HG02840 (cell line): ENCODE data around the gene TBC1D14.
"Not testable (repeated sequence)": the region's sequence is repeated elsewhere in the genome, so short reads cannot be mapped to it uniquely, and the experiment has no call there.

Source experiments
- ATAC-seq: cut with Tn5 transposase; IDR thresholded peaks from one replicate; pipeline ENCODE4 v1.9.1; 2021; ENCODE audit warnings: mild to moderate bottlenecking, moderate library complexity, moderate number of reproducible peaks; ENCODE audit not compliant: unreplicated experiment, low FRiP score

The TBC1D14 gene

GRCh38 chr4:6907658-6908191 lies 1.9 kb upstream of the TBC1D14 start:
- no peak for ATAC-seq

DNA sequence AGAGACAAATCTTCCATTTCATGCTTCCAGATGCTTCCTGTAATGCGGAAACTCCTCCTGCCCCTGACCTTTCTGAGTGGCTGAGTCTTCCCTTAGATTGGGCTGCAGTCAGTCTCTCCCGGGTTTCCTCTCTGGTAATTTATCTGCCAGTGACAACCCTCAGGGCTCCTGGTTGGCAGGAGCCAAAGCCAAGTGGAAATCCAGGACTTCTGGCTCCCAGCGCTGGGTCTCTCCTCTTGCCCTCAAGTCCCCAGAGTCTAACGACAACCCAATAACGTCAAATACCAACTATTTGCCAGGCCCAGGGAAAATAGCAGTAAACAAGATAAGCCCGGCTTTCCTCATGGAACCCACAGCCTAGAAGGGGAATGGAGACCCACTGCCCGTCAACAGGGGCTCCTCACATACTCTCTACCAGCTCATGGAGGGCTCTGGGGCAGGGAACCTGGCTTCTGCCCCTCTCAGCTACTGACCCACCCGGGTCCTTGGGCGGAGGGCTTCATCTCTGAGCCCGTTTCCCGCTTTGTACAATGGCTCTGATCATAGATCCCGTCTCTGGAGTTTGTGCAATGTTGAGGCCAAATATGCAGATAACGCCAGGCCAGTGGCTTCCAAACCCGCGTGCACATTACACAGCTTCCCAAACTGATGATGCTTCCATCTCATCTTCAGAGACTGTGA lies 1.1 kb upstream of the TBC1D14 start:
- no peak for ATAC-seq

DNA sequence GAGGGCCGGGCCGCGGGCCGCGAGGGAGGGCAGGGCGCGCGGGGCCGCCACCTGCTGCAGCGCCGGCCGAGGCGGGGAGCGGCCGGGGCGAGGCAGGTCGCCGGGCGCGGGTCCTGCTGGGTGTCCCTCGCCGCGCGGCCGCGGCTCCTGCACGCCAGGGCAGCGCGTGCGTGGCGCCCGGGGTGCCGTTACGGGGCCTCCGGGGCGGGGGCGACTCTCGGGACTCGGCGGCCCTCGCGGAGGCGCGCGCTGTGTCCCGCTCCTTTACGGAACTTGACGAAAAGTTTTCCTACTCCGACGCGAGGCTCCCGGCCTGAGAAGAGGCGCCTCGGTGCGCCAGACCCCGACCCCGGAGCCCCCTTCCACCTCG lies 329 bp downstream of the TBC1D14 start:
- ATAC-seq: peak; percentile 26

GRCh38 chr4:6910340-6910959 lies 824 bp downstream of the TBC1D14 start:
- no peak for ATAC-seq

DNA sequence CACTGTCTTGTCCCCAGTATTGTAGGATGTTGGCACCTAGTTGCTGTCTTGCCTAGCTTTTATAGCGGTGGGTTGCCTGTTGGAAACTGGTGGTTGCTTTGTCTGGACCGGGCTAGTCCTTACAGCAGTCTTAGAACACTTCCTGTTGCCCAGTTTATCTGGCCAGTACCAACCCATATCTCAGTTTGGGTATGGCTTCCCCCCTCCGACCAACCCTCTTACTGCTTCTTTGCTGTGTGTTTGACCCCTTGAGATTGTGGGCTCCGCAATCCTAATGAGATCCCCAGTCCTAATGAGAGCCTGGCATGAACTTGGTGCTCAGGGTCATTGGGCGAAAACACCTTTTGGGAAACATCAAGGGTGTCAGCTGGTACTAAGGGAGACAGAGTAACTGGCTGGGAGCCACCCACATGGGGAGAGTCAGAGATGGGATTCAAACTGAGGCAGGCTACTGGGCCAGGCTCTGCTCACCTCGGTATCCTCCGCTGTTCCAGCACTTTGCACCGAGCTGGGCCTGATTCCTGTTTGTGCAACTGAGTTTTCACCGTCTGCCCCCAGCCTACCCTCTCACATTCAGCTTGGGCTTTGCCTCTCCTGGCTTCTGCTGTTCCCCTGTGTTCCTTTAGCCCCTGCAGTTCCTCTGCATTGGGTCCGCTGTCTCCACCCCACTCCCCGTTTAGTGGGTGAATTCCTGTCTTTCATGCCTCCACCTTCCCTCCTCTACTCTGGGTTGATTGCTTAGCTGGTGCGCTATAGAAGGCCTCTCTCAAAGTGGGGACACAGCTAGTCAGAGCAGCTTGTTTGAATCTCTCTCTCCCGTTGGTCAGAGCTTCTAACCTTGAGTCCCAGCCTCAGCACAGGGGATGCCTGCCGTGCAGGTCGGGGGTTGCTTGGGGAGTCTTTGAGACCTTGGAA lies 1.6 kb downstream of the TBC1D14 start:
- no peak for ATAC-seq

DNA sequence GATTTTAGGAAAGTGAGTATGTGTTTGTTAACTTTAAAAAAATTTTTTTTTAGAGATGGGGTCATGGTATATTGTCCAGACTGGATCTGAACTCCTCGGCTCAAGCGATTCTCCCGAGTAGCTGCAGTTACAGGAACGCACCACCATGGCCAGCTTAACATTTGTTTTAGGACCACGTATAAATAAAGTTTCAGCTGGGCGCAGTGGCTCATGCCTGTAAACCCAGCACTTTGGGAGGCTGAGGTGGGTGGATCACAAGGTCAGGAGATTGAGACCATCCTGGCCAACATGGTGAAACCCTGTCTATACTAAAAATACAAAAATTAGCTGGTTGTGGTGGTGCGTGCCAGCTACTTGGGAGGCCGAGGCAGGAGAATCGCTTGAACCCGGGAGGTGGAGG lies 2.3 kb downstream of the TBC1D14 start:
- ATAC-seq: not testable (repeated sequence)

DNA sequence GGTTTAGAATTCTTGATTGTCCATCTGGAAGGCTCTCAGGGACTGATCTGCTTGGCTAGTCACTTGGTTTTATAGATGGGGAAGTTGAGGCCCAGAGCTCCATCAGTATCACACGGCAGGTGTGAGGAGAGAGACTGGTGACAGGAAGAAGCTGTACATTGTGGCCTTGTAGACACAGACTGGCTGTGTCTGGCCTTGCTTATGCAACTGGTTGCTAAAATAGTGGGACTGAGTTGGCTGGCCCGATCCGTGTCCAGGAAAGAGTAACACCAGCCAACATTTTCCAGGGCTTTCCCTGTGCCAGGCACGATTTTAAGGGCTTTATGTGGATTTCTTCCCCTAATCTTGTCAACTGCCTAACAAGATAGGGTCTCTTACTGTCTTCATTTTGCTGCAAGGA lies 2.8 kb downstream of the TBC1D14 start:
- no peak for ATAC-seq

DNA sequence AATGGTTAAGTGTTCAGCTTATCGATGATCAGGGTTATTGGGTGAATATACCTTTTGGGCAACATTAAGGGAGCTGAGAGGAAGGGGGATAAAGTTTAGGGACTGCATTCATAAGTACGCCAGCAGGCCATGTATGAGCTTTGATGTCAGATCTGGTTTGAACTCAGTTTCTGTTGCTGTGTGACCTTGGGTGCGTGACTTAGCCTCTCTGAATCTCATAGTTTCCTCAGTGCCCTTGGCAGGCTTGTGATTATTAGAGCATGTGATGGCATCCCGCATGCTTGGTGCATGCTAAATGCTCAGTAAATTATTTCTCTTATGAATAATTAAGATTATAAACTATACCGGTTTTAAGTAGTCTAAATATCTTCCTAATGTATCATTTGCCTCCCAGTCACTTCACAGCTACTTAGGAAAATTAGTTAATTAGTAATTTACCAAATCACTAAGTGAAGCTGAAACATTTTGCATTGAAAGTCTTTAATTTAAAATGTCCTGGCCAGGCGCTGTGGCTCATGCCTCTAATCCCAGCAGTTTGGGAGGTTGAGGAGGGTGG lies 3.8 kb downstream of the TBC1D14 start:
- no peak for ATAC-seq

DNA sequence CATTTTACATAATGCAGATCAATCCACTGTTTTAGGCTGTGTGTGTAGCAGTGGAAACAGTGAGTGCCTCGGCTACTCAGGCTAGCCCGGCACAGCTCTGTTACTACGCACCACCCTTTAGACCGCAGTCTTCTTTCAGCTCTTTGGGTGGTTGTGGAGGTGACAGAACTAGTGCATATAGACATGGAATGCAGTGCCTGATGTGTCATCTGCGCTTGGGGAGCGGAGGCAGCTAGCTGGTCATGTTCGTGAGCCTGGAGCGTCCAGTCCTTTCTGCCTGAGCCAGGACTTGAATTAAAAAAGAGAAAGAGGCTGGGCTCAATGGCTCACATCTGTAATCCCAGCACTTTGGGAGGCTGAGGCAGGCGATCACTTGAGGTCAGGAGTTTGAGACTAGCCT lies 4.8 kb downstream of the TBC1D14 start:
- ATAC-seq: no peak

GRCh38 chr4:6915041-6916005 lies 5.7 kb downstream of the TBC1D14 start:
- no peak for ATAC-seq

GRCh38 chr4:6916069-6916586 lies 6.5 kb downstream of the TBC1D14 start:
- ATAC-seq: no peak

DNA sequence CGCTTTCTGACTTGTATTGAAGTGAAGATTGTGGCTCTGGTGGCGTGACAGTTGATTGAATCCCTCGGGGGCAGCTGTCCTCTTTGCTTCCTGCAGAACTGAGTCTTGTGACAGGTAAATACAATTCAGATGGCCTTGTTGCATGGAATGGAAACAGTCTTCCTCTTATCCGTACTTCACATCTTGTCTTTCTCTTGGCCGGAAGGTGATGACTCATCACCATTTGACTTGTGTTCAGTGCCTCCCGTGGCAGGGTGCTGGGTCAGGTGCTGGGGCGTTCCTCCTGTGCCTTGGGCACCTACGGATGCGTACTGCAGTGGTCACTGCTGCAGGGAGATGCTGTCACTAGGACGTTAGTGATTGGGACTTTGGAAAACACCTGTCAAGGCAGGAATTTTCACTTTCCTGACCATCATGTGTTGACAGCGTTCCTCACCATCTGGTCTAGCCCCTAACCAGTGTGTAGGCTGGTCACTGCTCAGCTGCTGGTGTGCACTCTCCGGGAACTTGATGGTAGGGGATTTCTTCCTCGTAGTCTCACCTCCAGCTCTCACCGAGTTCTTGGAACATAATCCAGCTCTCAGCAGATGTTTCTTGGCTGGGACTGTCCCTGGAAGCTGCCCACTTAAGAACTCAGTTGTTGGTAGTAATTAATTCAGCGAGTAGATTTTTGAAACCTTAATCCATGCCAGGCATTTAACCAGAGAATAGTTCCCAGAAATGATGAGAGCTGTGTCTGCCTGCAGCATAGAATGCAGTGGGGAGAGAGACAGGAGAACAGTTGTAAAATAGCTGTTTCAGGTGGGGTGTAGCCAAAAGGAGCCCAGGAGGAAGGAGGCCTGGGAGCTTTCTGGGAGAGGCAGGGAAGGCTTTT lies 7.2 kb downstream of the TBC1D14 start:
- ATAC-seq: no peak

DNA sequence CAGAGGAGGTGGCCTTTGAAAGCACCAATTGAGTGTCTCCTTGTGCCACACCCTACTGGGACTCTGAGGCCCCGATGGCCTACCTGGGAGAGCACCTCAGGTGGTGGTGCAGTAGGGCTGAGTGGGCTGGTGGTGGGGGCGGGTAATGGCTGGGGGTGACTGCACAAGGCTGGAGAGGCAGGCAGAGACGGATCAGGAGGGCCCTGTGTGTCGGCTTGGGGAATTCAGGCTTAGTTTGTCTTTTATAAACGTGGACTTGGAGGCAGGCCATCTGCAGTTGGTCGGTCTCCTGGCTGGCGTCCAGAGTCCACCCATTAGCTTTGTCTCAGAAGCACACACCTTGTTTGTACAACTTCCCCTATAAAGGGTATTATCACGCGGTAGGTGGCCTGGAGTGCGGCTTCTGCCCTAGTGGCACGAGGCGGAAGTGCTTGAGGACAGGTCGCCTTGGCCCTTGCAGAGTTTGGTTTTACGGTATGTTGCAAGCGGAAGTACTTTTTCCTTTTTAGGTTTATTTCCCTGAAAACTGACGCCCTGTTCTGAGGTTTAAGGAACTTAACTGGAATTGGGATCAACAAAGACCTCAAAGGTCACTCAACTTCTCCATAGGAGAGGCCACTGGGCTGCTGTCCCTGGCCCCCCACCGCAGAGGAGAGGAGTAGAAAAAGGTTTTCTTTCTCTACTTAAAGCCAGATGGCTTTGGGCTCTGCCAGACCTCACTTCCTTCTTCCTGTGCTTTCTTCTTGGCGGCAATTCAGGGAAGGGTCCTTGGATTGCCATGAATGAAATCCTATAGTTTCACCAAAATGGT lies 8.0 kb downstream of the TBC1D14 start:
- peak; percentile 52 for ATAC-seq

- ATAC-seq: no peak
Measured at GRCh38 chr4:6918338-6918737, 8.7 kb downstream of the TBC1D14 start.

DNA sequence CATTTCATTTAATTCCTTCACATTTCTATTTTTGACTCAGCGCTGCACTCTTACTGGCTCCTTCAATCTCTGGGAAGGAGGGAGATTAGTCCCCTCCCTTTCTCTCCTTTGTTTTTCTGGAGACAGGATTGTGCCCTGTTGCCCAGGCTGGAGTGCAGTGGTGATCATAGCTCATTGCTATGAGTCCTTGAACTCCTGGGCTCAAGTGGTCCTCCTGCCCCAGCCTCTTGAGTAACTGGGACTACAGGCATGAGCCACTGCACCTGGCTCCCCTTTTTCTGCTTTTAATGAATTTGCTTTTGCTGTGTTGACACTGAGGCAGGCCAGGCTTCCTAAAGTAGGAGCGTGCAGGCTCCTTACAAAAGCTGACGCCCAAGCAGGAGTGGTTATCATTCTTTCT lies 10.5 kb downstream of the TBC1D14 start:
- ATAC-seq: no peak

- ATAC-seq: no peak
Measured at GRCh38 chr4:6923507-6923906, 13.9 kb downstream of the TBC1D14 start.

- no peak for ATAC-seq
Measured at GRCh38 chr4:6924361-6924779, 14.7 kb downstream of the TBC1D14 start.

GRCh38 chr4:6925357-6925836 lies 15.8 kb downstream of the TBC1D14 start:
- ATAC-seq: no peak
